Measurements from ENCODE around the gene RFX5. TPM values are rescaled to one million over a fixed set of nuclear protein-coding genes. Genes with fewer than 3 reads are reported as not detected.
A peak's percentile ranks its signal among the peaks of the same experiment; 100 is the strongest.

The RFX5 gene
- total and polyA plus RNA-seq, 2 donors (not counting 1 experiment from before 2014, with no cell fraction given), result 181 to 207 TPM

GRCh38 chr1:151313501-151313900 is 33.6 kb downstream of the RFX5 start:
- no peak for TF ChIP-seq EZH2 (IDR thresholded peaks at IDR 0.05; ENCODE audit: borderline replicate concordance, insufficient read depth, low read depth, low read length, poor library complexity, severe bottlenecking)
- no peak for TF ChIP-seq CTCF (IDR thresholded peaks at IDR 0.05)
- intact Hi-C loops (cut with micrococcal nuclease), result no loop called here
- no peaks in the 10 kb centered on the region for H3K9me3 ChIP-seq (ENCODE audit: control extremely low read depth in 1 of 3, control insufficient read depth in 2 of 3, insufficient read depth in 1 of 3, low read length in 2 of 3)
- ATAC-seq (ENCODE audit: low read depth) (no peak), DNase-seq (no peak)
- H3K4me1 Mint-ChIP-seq, result peaks cover 20% of the 10 kb centered on the region
- peaks cover 69% of the 10 kb centered on the region for H3K79me2 ChIP-seq (ENCODE audit: control insufficient read depth, insufficient read depth, low read length)
- no peak overlapping the region for H3K4me3 ChIP-seq (ENCODE audit: control extremely low read depth in 1 of 5, extremely low read depth in 1 of 5, insufficient read depth in 1 of 5, low read depth in 2 of 5, low read length in 4 of 5)
- H3K36me3 ChIP-seq (replicated peaks in 1 of 2; ENCODE audit: control extremely low read depth in 1 of 2, control insufficient read depth in 1 of 2, extremely low read depth in 1 of 2, insufficient read depth in 2 of 2, low read length in 1 of 2), result peaks cover 2 to 81% of the 10 kb centered on the region in 2 experiments
- H3K4me2 ChIP-seq (replicated peaks; ENCODE audit: low read depth, low read length, poor library complexity, severe bottlenecking), result no peak overlapping the region
- H3K27ac ChIP-seq (ENCODE audit: low read length in 2 of 2), result no peak overlapping the region
- WGBS (ENCODE audit: insufficient coverage), result 71% methylated on average over 2 of the region's 2 CpGs
- no peak overlapping the region for H3K4me3 Mint-ChIP-seq
- H3K9ac ChIP-seq (ENCODE audit: low read length), result no peak overlapping the region
- peak overlapping the region; percentile 20 for H3K27ac Mint-ChIP-seq
- H3K9me3 Mint-ChIP-seq (ENCODE audit: insufficient read depth), result no peaks in the 10 kb centered on the region
- H2AFZ ChIP-seq (ENCODE audit: insufficient read depth, low read depth, low read length, poor library complexity, severe bottlenecking), result no peak overlapping the region
- H3K27me3 ChIP-seq (replicated peaks in 1 of 4; ENCODE audit: control extremely low read depth in 1 of 4, control insufficient read depth in 3 of 4, insufficient read depth in 4 of 4, low read length in 3 of 4), result no peaks in the 10 kb centered on the region
- ChIA-PET POLR2A (no interaction called here), CTCF (interaction anchor here (0.5 to 7.8 kb wide), 6 partner anchors 10 to 1263 kb away, joined by 3 to 45 read pairs (median 3); no protein-coding TSS in a partner anchor)
- H4K20me1 ChIP-seq (ENCODE audit: control insufficient read depth, insufficient read depth, low read length, poor library complexity, severe bottlenecking), result peaks cover 53% of the 10 kb centered on the region
- H3K4me1 ChIP-seq (ENCODE audit: control insufficient read depth in 2 of 2, insufficient read depth in 2 of 2, low read length in 2 of 2), result no peaks in the 10 kb centered on the region
- no peaks in the 10 kb centered on the region for H3K27me3 Mint-ChIP-seq

- TF ChIP-seq EZH2 (IDR thresholded peaks at IDR 0.05; ENCODE audit: borderline replicate concordance, insufficient read depth, low read depth, low read length, poor library complexity, severe bottlenecking), result no peak
- TF ChIP-seq CTCF (IDR thresholded peaks at IDR 0.05), result no peak
- H3K36me3 ChIP-seq (replicated peaks in 1 of 2; ENCODE audit: control extremely low read depth in 1 of 2, control insufficient read depth in 1 of 2, extremely low read depth in 1 of 2, insufficient read depth in 2 of 2, low read length in 1 of 2), result peaks cover 2 to 88% of the 10 kb centered on the region in 2 experiments
- H3K9ac ChIP-seq (ENCODE audit: low read length), result no peak overlapping the region
- H3K4me3 Mint-ChIP-seq, result no peak overlapping the region
- H3K9me3 Mint-ChIP-seq (ENCODE audit: insufficient read depth), result no peaks in the 10 kb centered on the region
- DNase-seq (no peak), ATAC-seq (ENCODE audit: low read depth) (no peak)
- no peaks in the 10 kb centered on the region for H3K27me3 ChIP-seq (replicated peaks in 1 of 4; ENCODE audit: control extremely low read depth in 1 of 4, control insufficient read depth in 3 of 4, insufficient read depth in 4 of 4, low read length in 3 of 4)
- H3K9me3 ChIP-seq (ENCODE audit: control extremely low read depth in 1 of 3, control insufficient read depth in 2 of 3, insufficient read depth in 1 of 3, low read length in 2 of 3), result no peaks in the 10 kb centered on the region
- no peaks in the 10 kb centered on the region for H3K27me3 Mint-ChIP-seq
- no peak overlapping the region for H3K4me2 ChIP-seq (replicated peaks; ENCODE audit: low read depth, low read length, poor library complexity, severe bottlenecking)
- ChIA-PET CTCF (interaction anchor here (0.5 to 7.8 kb wide), 4 partner anchors 10 to 454 kb away, joined by 3 to 45 read pairs (median 10); no protein-coding TSS in a partner anchor), POLR2A (no interaction called here)
- H3K27ac Mint-ChIP-seq, result no peak overlapping the region
- H3K79me2 ChIP-seq (ENCODE audit: control insufficient read depth, insufficient read depth, low read length), result peaks cover 73% of the 10 kb centered on the region
- H3K4me1 Mint-ChIP-seq, result peaks cover 20% of the 10 kb centered on the region
- intact Hi-C loops (cut with micrococcal nuclease), result no loop called here
- H3K4me3 ChIP-seq (ENCODE audit: control extremely low read depth in 1 of 5, extremely low read depth in 1 of 5, insufficient read depth in 1 of 5, low read depth in 2 of 5, low read length in 4 of 5), result no peak overlapping the region
- 94% methylated on average over 6 of the region's 8 CpGs for WGBS (ENCODE audit: insufficient coverage)
- no peak overlapping the region for H2AFZ ChIP-seq (ENCODE audit: insufficient read depth, low read depth, low read length, poor library complexity, severe bottlenecking)
- no peaks in the 10 kb centered on the region for H3K4me1 ChIP-seq (ENCODE audit: control insufficient read depth in 2 of 2, insufficient read depth in 2 of 2, low read length in 2 of 2)
- no peak overlapping the region for H3K27ac ChIP-seq (ENCODE audit: low read length in 2 of 2)
- peaks cover 58% of the 10 kb centered on the region for H4K20me1 ChIP-seq (ENCODE audit: control insufficient read depth, insufficient read depth, low read length, poor library complexity, severe bottlenecking)
Measured at GRCh38 chr1:151312826-151313225, 34.2 kb downstream of the RFX5 start.

All from B cell (primary cell).